Rectal smooth muscle tissue (tissue), 1 donor: Measurements from ENCODE around the gene TMEM247.

Source experiments
- H3K27ac ChIP-seq: one replicate; pipeline ENCODE4 v1.7.0; 2013; ENCODE audit warnings: low read depth, low read length, inconsistent platforms
- H3K27me3 ChIP-seq: one replicate; pipeline ENCODE4 v1.7.0; 2013; ENCODE audit warnings: low read length; ENCODE audit not compliant: control insufficient read depth, insufficient read depth
- H3K36me3 ChIP-seq: one replicate; pipeline ENCODE4 v1.7.0; 2013; ENCODE audit warnings: low read length; ENCODE audit not compliant: control insufficient read depth, insufficient read depth
- H3K4me1 ChIP-seq: one replicate; pipeline ENCODE4 v1.7.0; 2013; ENCODE audit warnings: low read length; ENCODE audit not compliant: control insufficient read depth, insufficient read depth
- H3K4me3 ChIP-seq: one replicate; pipeline ENCODE4 v1.7.0; 2013; ENCODE audit warnings: low read length
- H3K9ac ChIP-seq: one replicate; pipeline ENCODE4 v1.7.0; 2013; ENCODE audit warnings: low read length

Gene TMEM247

DNA sequence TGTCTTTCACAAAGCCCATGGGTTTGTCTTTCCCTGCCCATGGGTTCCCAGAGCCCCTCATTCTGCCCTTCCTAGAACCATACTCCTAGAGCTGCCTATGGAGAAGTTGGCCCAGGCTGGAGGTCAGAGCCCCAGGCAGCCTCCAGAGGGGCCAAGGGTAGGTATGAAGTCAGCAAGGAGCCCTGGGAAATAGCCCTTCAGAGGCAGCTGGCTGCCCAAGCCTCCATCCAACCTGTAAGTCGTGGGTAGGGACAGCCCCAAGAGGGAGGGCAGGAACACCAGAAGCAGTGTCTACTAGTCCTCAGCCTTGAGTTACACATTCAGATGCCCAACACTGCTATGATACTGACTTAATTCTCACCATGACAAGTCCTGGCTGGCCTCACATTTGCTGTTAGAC is 49.5 kb downstream of the TMEM247 start:
- Histone ChIP-seq H3K4me3 (no peak overlapping the region), H3K27me3 (no peaks in the 10 kb centered on the region), H3K4me1 (no peaks in the 10 kb centered on the region), H3K36me3 (no peaks in the 10 kb centered on the region), H3K27ac (no peak overlapping the region), H3K9ac (no peak overlapping the region)

DNA sequence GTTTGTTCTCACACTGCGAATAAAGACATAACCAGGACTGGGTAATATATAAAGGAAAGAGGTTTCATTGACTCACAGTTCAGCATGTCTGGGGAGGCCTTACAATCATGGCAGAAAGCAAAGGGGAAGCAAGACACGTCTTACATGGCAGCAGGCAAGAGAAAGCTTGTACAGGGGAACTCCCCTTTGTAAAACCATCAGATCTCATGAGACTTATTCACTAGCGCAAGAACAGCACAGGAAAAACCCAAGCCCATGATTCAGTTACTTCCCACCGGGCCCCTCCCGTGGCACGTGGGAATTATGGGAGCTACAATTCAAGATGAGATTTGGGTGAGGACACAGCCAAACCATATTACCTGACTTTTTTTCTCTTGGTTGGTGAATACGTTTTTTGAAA is 51.3 kb downstream of the TMEM247 start:
- no peak overlapping the region for H3K4me3 ChIP-seq
- H3K4me1 ChIP-seq, result no peaks in the 10 kb centered on the region
- H3K27ac ChIP-seq, result no peak overlapping the region
- H3K9ac ChIP-seq, result no peak overlapping the region
- no peaks in the 10 kb centered on the region for H3K36me3 ChIP-seq
- no peaks in the 10 kb centered on the region for H3K27me3 ChIP-seq

DNA sequence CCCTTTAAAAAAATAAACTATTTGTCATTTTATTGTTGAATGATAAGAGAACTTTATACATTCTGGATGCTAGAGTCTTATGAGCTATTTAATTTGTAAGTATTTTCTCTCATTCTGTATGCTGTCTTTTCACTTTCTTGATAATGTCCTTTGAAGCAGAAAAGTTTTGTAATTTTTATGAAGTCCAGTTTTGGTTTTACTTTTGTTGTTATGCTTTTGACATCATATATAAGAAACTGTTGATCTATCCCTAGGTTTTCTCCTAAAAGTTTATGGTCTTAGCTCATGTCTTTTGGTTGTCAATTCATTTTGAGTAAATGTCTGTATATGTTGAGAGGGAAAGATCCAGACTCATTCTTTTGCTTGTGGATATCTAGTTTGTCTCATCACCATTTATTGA is 52.5 kb downstream of the TMEM247 start:
- Histone ChIP-seq H3K9ac (no peak overlapping the region), H3K27me3 (no peaks in the 10 kb centered on the region), H3K4me3 (no peak overlapping the region), H3K4me1 (no peaks in the 10 kb centered on the region), H3K36me3 (peaks cover under 1% of the 10 kb centered on the region), H3K27ac (no peak overlapping the region)
